Naive thymus-derived CD8-positive, alpha-beta T cell (primary cell): ENCODE results near the gene TCTN3. TPM values are rescaled to one million over a fixed set of nuclear protein-coding genes. Genes with fewer than 3 reads are reported as not detected.
"Not testable (repeated sequence)": the region's sequence is repeated elsewhere in the genome, so short reads cannot be mapped to it uniquely, and the experiment has no call there.

Experiments used
- ATAC-seq, 2 donors: fragments of 150-1000 bp; cut with Tn5 transposase in 1 of 2; sonication (Bioruptor Pico), chemical (Tn5 transposase) in 1 of 2; 1 replicate in 1 of 2; 2 replicates in 1 of 2; pipeline ENCODE4 v1.10.0; 2021; ENCODE audit warnings: mild to moderate bottlenecking in 2 of 2, moderate library complexity in 2 of 2
- POLR2A ChIA-PET: fragments of 350-600 bp; sonication (Branson Sonifier 250); formaldehyde crosslinking; loops from one replicate; lab custom pipeline; 2021; ENCODE audit warnings: antibody characterized with exemption; lab: Charles Lee
- DNase-seq, 10 donors: peaks; one replicate each; pipeline versions ENCODE4 v3.0.0 to v3.0.0-alpha.2; 2020 to 2022
- H3K27ac Mint-ChIP-seq, 10 donors: one replicate each; pipeline ENCODE4 v1.8.0; 2020 to 2022; ENCODE audit warnings: mild to moderate bottlenecking in 10 of 10, mixed read lengths in 10 of 10, moderate library complexity in 4 of 10, inconsistent platforms in 1 of 10
- H3K27me3 Mint-ChIP-seq, 5 donors: one replicate each; pipeline ENCODE4 v1.8.0; 2021 to 2022; ENCODE audit warnings: mixed read lengths in 5 of 5
- H3K36me3 Mint-ChIP-seq, 3 donors: one replicate each; pipeline ENCODE4 v1.8.0; 2020 to 2022; ENCODE audit warnings: mixed read lengths in 3 of 3, mild to moderate bottlenecking in 2 of 3, inconsistent platforms in 1 of 3
- H3K4me1 Mint-ChIP-seq, 4 donors: one replicate each; pipeline ENCODE4 v1.8.0; 2021 to 2022; ENCODE audit warnings: mixed read lengths in 4 of 4
- H3K4me3 Mint-ChIP-seq, 10 donors: one replicate each; pipeline ENCODE4 v1.8.0; 2020 to 2022; ENCODE audit warnings: mild to moderate bottlenecking in 10 of 10, mixed read lengths in 10 of 10, moderate library complexity in 6 of 10, inconsistent platforms in 1 of 10
- H3K9me3 Mint-ChIP-seq, 9 donors: one replicate each; pipeline ENCODE4 v1.8.0; 2020 to 2022; ENCODE audit warnings: mixed read lengths in 9 of 9, mild to moderate bottlenecking in 3 of 9, inconsistent platforms in 1 of 9, moderate library complexity in 1 of 9
- polyA plus RNA-seq, 3 donors: library from polyadenylated mRNA; unstranded; fragments of 300-500 nt; fragmentation: Illumina TruSeq; gene quantifications; one replicate each; pipeline ENCODE4 v1.2.3, GENCODE V29; 2021
- total RNA-seq, 8 experiments: library from RNA in 2 of 8; stranded (reverse) in 2 of 8; gene quantifications; one replicate each; pipeline ENCODE4 v1.2.3 and lab custom pipeline; 2021 to 2026

Gene TCTN3
- 10 to 100 TPM; 23.7 to 24.6 TPM for total RNA-seq
- polyA plus RNA-seq: 10 to 100 TPM; 48.8 to 65.7 (median 54.9) TPM
- 33.2 to 61.5 (median 42.6) reads per million in 6 experiments for total RNA-seq (lab: John Stamatoyannopoulos, UW)

- Mint-ChIP-seq H3K4me1 (peaks cover 20 to 59% (median 46%) of the 10 kb centered on the region in 4 donors), H3K36me3 (peaks cover 0 to 38% (median 9%) of the 10 kb centered on the region in 3 donors)
These were observed at the start of gene TCTN3 for GRCh38 chr10:95693668-95694534. TCTN3 (minus strand) TSS chr10:95693927; CDS start chr10:95693899, 28 bp downstream.

DNA sequence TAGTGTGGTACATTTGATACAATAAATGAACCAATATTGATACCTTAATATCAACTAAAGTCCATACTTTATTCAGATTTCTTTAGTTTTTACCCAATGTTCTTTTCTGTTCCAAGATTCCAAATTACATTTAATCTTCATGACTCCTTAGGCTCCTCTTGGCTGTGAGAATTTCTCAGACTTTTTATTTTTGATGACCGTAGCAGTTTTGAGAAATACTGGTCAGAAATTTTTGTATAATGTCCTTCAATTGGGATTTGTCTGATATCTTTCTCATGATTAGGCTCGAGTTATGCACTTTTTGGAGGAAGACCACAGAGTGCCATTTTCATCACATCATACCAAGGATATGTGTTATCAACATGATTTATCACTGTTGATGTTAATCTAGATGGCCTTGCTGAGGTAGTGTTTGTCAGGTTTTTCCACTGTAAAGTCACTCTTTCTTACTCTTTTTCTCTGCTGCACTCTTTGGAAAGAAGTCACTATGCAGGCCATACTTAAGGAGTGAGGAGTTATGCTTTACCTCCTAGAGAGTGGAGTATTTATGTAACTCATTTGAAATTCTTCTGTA, 49.3 kb upstream of the TCTN3 start:
- H3K27ac Mint-ChIP-seq: no peak overlapping the region
- POLR2A ChIA-PET: no interaction called here
- H3K4me3 Mint-ChIP-seq: no peak overlapping the region
- peaks cover 0 to 8% (median 0%) of the 10 kb centered on the region in 9 donors for H3K9me3 Mint-ChIP-seq
- ATAC-seq (no peak), DNase-seq (no peak)
- H3K4me1 Mint-ChIP-seq: peaks cover 0 to 15% (median 5%) of the 10 kb centered on the region in 4 donors
- peaks cover 0 to 12% (median 6%) of the 10 kb centered on the region in 5 donors for H3K27me3 Mint-ChIP-seq
- no peaks in the 10 kb centered on the region for H3K36me3 Mint-ChIP-seq

More at GRCh38 chr10:95693668-95694534, at the start of gene TCTN3:
- ATAC-seq (peak; percentile 95 to 96), DNase-seq (peak; percentile 85 to 99 (median 97))
- peak within 1 kb of the TSS; percentile 95 to 99 (median 96) for H3K4me3 Mint-ChIP-seq
- POLR2A ChIA-PET: interaction anchor here (0.6 to 3.0 kb wide), 11 partner anchors 10 to 656 kb away, joined by 3 to 15 read pairs (median 6); partner anchors contain the start of genes ALDH18A1, CC2D2B and ZNF518A
- H3K9me3 Mint-ChIP-seq: no peaks in the 10 kb centered on the region
- H3K27ac Mint-ChIP-seq: peak within 1 kb of the TSS; percentile 89 to 99 (median 98)
- H3K27me3 Mint-ChIP-seq: peaks cover 0 to 10% (median 3%) of the 10 kb centered on the region in 5 donors

DNA sequence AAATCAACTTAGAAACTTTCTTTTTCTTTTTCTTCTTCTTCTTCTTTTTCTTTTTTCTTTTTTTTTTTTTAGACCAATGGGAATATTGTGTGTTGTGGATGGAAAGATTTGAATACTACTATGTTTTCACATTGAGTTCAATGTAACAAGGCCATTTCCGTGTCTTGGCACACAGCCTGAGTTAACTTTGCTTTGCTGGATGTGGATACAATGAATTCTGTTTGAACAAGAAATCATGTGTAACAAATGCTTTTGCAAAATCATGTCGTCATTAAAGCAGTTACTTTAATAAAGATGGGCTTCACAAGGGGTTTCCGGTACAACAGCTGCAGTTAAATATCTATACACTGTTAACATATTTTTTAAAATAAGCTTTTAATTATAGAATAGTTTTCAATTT, 48.8 kb upstream of the TCTN3 start:
- POLR2A ChIA-PET: no interaction called here
- Mint-ChIP-seq H3K36me3 (no peaks in the 10 kb centered on the region), H3K4me3 (peak overlapping the region in 1 of 10 donors; percentile 66), H3K27me3 (peaks cover 0 to 16% (median 10%) of the 10 kb centered on the region in 5 donors), H3K9me3 (peaks cover 0 to 8% (median 0%) of the 10 kb centered on the region in 9 donors), H3K27ac (peak overlapping the region in 2 of 10 donors; percentile 27), H3K4me1 (peaks cover 3 to 15% (median 5%) of the 10 kb centered on the region in 4 donors)
- DNase-seq: no peak
- no peak for ATAC-seq

- peaks cover 0 to 8% (median 0%) of the 10 kb centered on the region in 9 donors for H3K9me3 Mint-ChIP-seq
- peak in 1 of 2 donors; percentile 28 for ATAC-seq
- peaks cover 0 to 2% (median 0%) of the 10 kb centered on the region in 3 donors for H3K36me3 Mint-ChIP-seq
- peak overlapping the region in 2 of 10 donors; percentile 27 for H3K27ac Mint-ChIP-seq
- peaks cover 2 to 18% (median 12%) of the 10 kb centered on the region in 5 donors for H3K27me3 Mint-ChIP-seq
- peaks cover 3 to 15% (median 5%) of the 10 kb centered on the region in 4 donors for H3K4me1 Mint-ChIP-seq
- POLR2A ChIA-PET: no interaction called here
- H3K4me3 Mint-ChIP-seq: peak overlapping the region in 1 of 10 donors; percentile 66
- no peak for DNase-seq
These were observed 48.2 kb upstream of the TCTN3 start for GRCh38 chr10:95741807-95742467.

DNA sequence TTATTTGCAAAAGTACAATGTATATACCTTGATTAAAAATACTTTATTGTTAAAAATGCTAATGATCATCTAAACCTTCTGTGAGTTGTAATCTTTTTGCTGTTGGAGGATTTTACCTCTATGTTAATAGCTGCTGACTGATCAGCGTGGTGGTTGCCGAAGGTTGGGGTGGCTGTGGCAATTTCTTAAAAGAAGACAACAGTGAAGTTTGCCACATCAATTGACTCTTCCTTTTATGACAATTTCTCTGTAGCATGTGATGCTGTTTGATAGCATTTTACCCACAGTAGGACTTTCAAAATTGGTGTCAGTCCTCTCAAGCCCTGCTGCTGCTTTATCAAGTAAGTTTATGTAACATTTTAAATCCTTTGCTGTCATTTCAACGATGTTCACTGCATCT, 45.3 kb upstream of the TCTN3 start:
- no peak overlapping the region for H3K4me3 Mint-ChIP-seq
- DNase-seq (no peak), ATAC-seq (no peak)
- peaks cover 5 to 33% (median 18%) of the 10 kb centered on the region in 5 donors for H3K27me3 Mint-ChIP-seq
- H3K9me3 Mint-ChIP-seq: peaks cover 0 to 12% (median 6%) of the 10 kb centered on the region in 9 donors
- peaks cover 0 to 15% (median 0%) of the 10 kb centered on the region in 3 donors for H3K36me3 Mint-ChIP-seq
- H3K4me1 Mint-ChIP-seq: peaks cover 3 to 8% (median 5%) of the 10 kb centered on the region in 4 donors
- POLR2A ChIA-PET: no interaction called here
- no peak overlapping the region for H3K27ac Mint-ChIP-seq

- H3K27ac Mint-ChIP-seq, ATAC-seq, POLR2A ChIA-PET, DNase-seq, H3K4me3 Mint-ChIP-seq: not testable (repeated sequence)
- Mint-ChIP-seq H3K9me3 (peaks cover 2 to 42% (median 26%) of the 10 kb centered on the region in 9 donors), H3K27me3 (peaks cover 13 to 49% (median 15%) of the 10 kb centered on the region in 5 donors), H3K36me3 (peaks cover 0 to 29% (median 2%) of the 10 kb centered on the region in 3 donors), H3K4me1 (peaks cover 0 to 12% (median 1%) of the 10 kb centered on the region in 4 donors)
These were observed 39.2 kb upstream of the TCTN3 start for GRCh38 chr10:95732907-95733306.

- DNase-seq (no peak), ATAC-seq (no peak)
- POLR2A ChIA-PET: interaction anchor here (0.6 kb wide), 1 partner anchor 28 kb away, joined by 4 read pairs; no protein-coding TSS in a partner anchor
- Mint-ChIP-seq H3K9me3 (peaks cover 2 to 37% (median 28%) of the 10 kb centered on the region in 9 donors), H3K4me1 (peaks cover 0 to 12% (median 0%) of the 10 kb centered on the region in 4 donors), H3K27ac (no peak overlapping the region), H3K27me3 (peaks cover 4 to 30% (median 8%) of the 10 kb centered on the region in 5 donors), H3K36me3 (peaks cover 0 to 20% (median 2%) of the 10 kb centered on the region in 3 donors), H3K4me3 (peak overlapping the region in 1 of 10 donors; percentile 5)
These were observed 36.5 kb upstream of the TCTN3 start for GRCh38 chr10:95730233-95730632.

DNA sequence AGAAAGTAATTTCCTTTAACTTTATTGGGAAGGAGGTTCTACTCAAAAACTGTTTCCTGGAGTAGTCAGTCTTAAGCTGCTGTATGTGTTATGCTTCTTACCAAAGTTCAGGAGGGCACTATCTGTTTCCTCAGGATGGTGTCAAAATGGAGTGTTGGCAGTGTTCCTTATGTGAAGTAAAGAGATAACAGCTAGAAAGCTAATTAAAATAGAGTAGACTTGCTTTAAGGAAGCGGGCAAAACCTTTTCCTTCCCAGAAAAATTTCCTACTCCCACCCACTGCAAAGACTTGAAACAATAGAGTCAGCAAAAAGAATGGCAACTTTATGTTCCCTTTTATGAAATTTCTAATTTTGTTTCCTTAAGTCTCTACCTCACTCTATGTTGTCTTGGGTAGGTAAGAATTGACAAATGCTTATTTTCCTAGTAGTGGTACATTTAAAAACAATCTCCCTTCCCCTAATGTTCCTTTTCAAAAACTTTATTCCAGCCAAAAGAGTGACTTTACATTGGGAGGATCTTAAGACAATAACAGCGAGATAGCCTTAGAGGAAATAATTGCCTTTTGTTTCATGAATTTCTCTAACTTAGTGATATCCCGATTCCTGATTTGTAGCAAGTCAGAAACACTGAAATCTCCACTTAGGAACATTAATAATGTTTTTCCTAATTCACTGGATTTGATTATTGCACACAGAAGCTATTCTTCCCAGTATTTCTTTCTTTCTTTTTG, 35.8 kb upstream of the TCTN3 start:
- H3K4me3 Mint-ChIP-seq: no peak overlapping the region
- peaks cover 0 to 12% (median 0%) of the 10 kb centered on the region in 4 donors for H3K4me1 Mint-ChIP-seq
- peaks cover 2 to 42% (median 28%) of the 10 kb centered on the region in 9 donors for H3K9me3 Mint-ChIP-seq
- DNase-seq: no peak
- peaks cover 4 to 29% (median 10%) of the 10 kb centered on the region in 5 donors for H3K27me3 Mint-ChIP-seq
- H3K36me3 Mint-ChIP-seq: peaks cover 0 to 18% (median 2%) of the 10 kb centered on the region in 3 donors
- POLR2A ChIA-PET: no interaction called here
- no peak overlapping the region for H3K27ac Mint-ChIP-seq
- no peak for ATAC-seq

- peaks cover 5 to 21% (median 10%) of the 10 kb centered on the region in 5 donors for H3K27me3 Mint-ChIP-seq
These were observed 34.8 kb upstream of the TCTN3 start for GRCh38 chr10:95728526-95728925.

DNA sequence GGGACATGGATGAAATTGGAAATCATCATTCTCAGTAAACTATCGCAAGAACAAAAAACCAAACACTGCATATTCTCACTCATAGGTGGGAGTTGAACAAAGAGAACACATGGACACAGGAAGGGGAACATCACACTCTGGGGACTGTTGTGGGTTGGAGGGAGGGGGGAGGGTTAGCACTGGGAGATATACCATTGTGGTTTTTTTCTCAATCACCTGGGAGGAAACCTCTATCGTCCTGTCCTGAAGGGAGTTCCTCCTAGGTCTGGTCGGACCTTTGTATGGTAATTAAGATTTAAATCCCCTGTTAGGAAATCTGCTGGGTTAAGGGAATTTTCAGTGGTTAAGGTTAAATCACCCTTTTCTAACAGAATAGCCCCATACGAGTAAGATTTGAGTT, 28.8 kb upstream of the TCTN3 start:
- ATAC-seq, H3K27ac Mint-ChIP-seq, DNase-seq, POLR2A ChIA-PET, H3K4me1 Mint-ChIP-seq, H3K4me3 Mint-ChIP-seq: not testable (repeated sequence)
- H3K27me3 Mint-ChIP-seq: peaks cover 4 to 22% (median 13%) of the 10 kb centered on the region in 5 donors
- peaks cover 0 to 21% (median 5%) of the 10 kb centered on the region in 9 donors for H3K9me3 Mint-ChIP-seq
- H3K36me3 Mint-ChIP-seq: peaks cover 0 to 10% (median 0%) of the 10 kb centered on the region in 3 donors

More at GRCh38 chr10:95728526-95728925, 34.8 kb upstream of the TCTN3 start:
- POLR2A ChIA-PET: no interaction called here
- ATAC-seq: no peak
- Mint-ChIP-seq H3K4me1 (peaks cover 0 to 12% (median 0%) of the 10 kb centered on the region in 4 donors), H3K4me3 (no peak overlapping the region), H3K9me3 (peaks cover 0 to 36% (median 21%) of the 10 kb centered on the region in 9 donors), H3K36me3 (peaks cover 0 to 9% (median 2%) of the 10 kb centered on the region in 3 donors), H3K27ac (no peak overlapping the region)
- no peak for DNase-seq

DNA sequence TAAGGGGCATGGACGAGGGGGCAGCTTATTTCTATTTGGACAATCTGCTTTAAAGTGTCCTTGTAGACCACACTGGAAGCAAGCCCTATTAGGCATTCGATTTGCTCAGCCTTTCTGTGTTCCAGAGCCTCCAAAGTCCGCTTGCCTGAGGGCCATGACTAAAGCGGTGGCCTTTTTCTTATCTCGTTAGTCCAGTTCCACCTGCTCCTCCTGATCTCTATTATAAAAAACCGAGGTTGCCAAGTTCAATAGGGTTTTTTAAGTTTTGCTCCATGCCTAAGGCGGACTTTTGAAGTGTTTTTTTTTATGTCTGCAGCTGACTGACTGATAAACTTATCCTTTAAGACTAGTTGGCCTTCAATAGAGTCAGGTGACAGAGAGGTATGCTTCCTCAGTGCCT, 27.0 kb upstream of the TCTN3 start:
- ATAC-seq, POLR2A ChIA-PET, DNase-seq, H3K4me3 Mint-ChIP-seq, H3K4me1 Mint-ChIP-seq, H3K27ac Mint-ChIP-seq: not testable (repeated sequence)
- peaks cover 4 to 22% (median 13%) of the 10 kb centered on the region in 5 donors for H3K27me3 Mint-ChIP-seq
- peaks cover 0 to 21% (median 5%) of the 10 kb centered on the region in 9 donors for H3K9me3 Mint-ChIP-seq
- peaks cover 0 to 10% (median 0%) of the 10 kb centered on the region in 3 donors for H3K36me3 Mint-ChIP-seq
